Peyer's patch (tissue), 4 donors: ENCODE results near the gene NPC2. TPM values are rescaled to one million over a fixed set of nuclear protein-coding genes. Genes with fewer than 3 reads are reported as not detected.

Source experiments
- DNase-seq, 3 donors: peaks; one replicate each; pipeline ENCODE4 v3.0.0-alpha.2; 2017 to 2019
- H3K27ac ChIP-seq, 4 donors: fragments of 200-600 bp; sonication (generic); one replicate each; pipeline ENCODE4 v1.5.1; 2016 to 2019
- H3K27me3 ChIP-seq, 2 donors: fragments of 200-600 bp; sonication (generic); one replicate each; pipeline ENCODE4 v1.5.1; 2019
- H3K36me3 ChIP-seq, 3 donors: fragments of 200-600 bp; sonication (generic); one replicate each; pipeline ENCODE4 v1.5.1; 2016 to 2019
- H3K4me1 ChIP-seq, 4 donors: fragments of 200-600 bp; sonication (generic); one replicate each; pipeline ENCODE4 v1.5.1; 2016 to 2019
- H3K4me3 ChIP-seq, 4 donors: fragments of 200-600 bp; sonication (generic); 1 replicate in 3 of 4; 2 replicates in 1 of 4; pipeline ENCODE4 v1.5.1; 2016 to 2019; ENCODE audit warnings: mild to moderate bottlenecking in 1 of 4
- H3K9me3 ChIP-seq, 4 donors: fragments of 200-600 bp; sonication (generic); one replicate each; pipeline ENCODE4 v1.5.1; 2016 to 2019; ENCODE audit warnings: mild to moderate bottlenecking in 1 of 4
- CTCF ChIP-seq, 6 experiments: fragments of 450-650 bp in 4 of 6; fragments of 200-600 bp in 2 of 6; sonication (generic) in 1 of 6; IDR thresholded peaks; one replicate each; pipeline ENCODE4 v1.5.1; 2017 to 2019; ENCODE audit warnings: antibody characterized with exemption in 6 of 6, mild to moderate bottlenecking in 3 of 6, moderate library complexity in 1 of 6
- POLR2A ChIP-seq, 2 donors: fragments of 450-650 bp; IDR thresholded peaks; one replicate each; pipeline ENCODE4 v1.5.1; 2017; ENCODE audit warnings: antibody characterized with exemption in 2 of 2, mild to moderate bottlenecking in 2 of 2, moderate library complexity in 2 of 2
- total RNA-seq, 4 donors: library from RNA; depleted of rRNA; stranded (reverse); fragments of >200 nt; gene quantifications; one replicate each; pipeline ENCODE4 v1.1.0, GENCODE V29; 2016

The NPC2 gene
- total RNA-seq, 4 donors from 2014 or later: 102 to 208 (median 161) TPM

- no peak overlapping the region for H3K27ac ChIP-seq
- TF ChIP-seq CTCF (IDR thresholded peaks at IDR 0.05) (peak in 3 of 6 experiments; percentile 25 to 38 (median 30)), POLR2A (IDR thresholded peaks at IDR 0.05) (no peak)
- no peaks in the 10 kb centered on the region for H3K4me1 ChIP-seq
- H3K27me3 ChIP-seq: no peaks in the 10 kb centered on the region
- no peaks in the 10 kb centered on the region for H3K9me3 ChIP-seq
- peak in 1 of 3 donors; percentile 34 for DNase-seq
- H3K4me3 ChIP-seq: no peak overlapping the region
- no peaks in the 10 kb centered on the region for H3K36me3 ChIP-seq
Measured at GRCh38 chr14:74502236-74503019, 9.3 kb upstream of the NPC2 start.

GRCh38 chr14:74501691-74502090 lies 8.6 kb upstream of the NPC2 start:
- Histone ChIP-seq H3K4me3 (no peak overlapping the region), H3K9me3 (no peaks in the 10 kb centered on the region), H3K4me1 (no peaks in the 10 kb centered on the region), H3K36me3 (no peaks in the 10 kb centered on the region), H3K27ac (no peak overlapping the region), H3K27me3 (no peaks in the 10 kb centered on the region)
- TF ChIP-seq POLR2A (IDR thresholded peaks at IDR 0.05) (no peak), CTCF (IDR thresholded peaks at IDR 0.05) (no peak)
- DNase-seq: no peak

- Histone ChIP-seq H3K27me3 (no peaks in the 10 kb centered on the region), H3K4me1 (no peaks in the 10 kb centered on the region), H3K9me3 (no peaks in the 10 kb centered on the region), H3K27ac (no peak overlapping the region), H3K36me3 (no peaks in the 10 kb centered on the region), H3K4me3 (no peak overlapping the region)
- peak in 5 of 6 experiments; percentile 20 to 38 (median 31) for TF ChIP-seq CTCF (IDR thresholded peaks at IDR 0.05)
- TF ChIP-seq POLR2A (IDR thresholded peaks at IDR 0.05): no peak
- peak in 1 of 3 donors; percentile 52 for DNase-seq
Measured at GRCh38 chr14:74501135-74501614, 8.1 kb upstream of the NPC2 start.

- no peak for TF ChIP-seq CTCF (IDR thresholded peaks at IDR 0.05)
- H3K9me3 ChIP-seq: no peaks in the 10 kb centered on the region
- peak in 1 of 3 donors; percentile 32 for DNase-seq
- H3K27ac ChIP-seq: no peak overlapping the region
- H3K4me1 ChIP-seq: no peaks in the 10 kb centered on the region
- no peaks in the 10 kb centered on the region for H3K27me3 ChIP-seq
- no peaks in the 10 kb centered on the region for H3K36me3 ChIP-seq
- no peak overlapping the region for H3K4me3 ChIP-seq
Measured at GRCh38 chr14:74500417-74501134, 7.5 kb upstream of the NPC2 start.

- TF ChIP-seq CTCF (IDR thresholded peaks at IDR 0.05) (no peak), POLR2A (IDR thresholded peaks at IDR 0.05) (no peak)
- Histone ChIP-seq H3K4me1 (peaks cover 0 to 20% (median 0%) of the 10 kb centered on the region in 4 donors), H3K27ac (peak overlapping the region in 1 of 4 donors; percentile 4), H3K4me3 (no peak overlapping the region), H3K9me3 (no peaks in the 10 kb centered on the region), H3K36me3 (no peaks in the 10 kb centered on the region), H3K27me3 (no peaks in the 10 kb centered on the region)
- no peak for DNase-seq
Measured at GRCh38 chr14:74495356-74495755, 2.3 kb upstream of the NPC2 start.
